Measurements from ENCODE around the gene YWHAG. TPM values are rescaled to one million over a fixed set of nuclear protein-coding genes. Genes with fewer than 3 reads are reported as not detected.

The YWHAG gene
- total and polyA plus RNA-seq, 9 of the 15 experiments (the other 6 are each of a cell fraction or from before 2014, with no cell fraction given): 30.4 to 246 (median 94.5) TPM

DNA sequence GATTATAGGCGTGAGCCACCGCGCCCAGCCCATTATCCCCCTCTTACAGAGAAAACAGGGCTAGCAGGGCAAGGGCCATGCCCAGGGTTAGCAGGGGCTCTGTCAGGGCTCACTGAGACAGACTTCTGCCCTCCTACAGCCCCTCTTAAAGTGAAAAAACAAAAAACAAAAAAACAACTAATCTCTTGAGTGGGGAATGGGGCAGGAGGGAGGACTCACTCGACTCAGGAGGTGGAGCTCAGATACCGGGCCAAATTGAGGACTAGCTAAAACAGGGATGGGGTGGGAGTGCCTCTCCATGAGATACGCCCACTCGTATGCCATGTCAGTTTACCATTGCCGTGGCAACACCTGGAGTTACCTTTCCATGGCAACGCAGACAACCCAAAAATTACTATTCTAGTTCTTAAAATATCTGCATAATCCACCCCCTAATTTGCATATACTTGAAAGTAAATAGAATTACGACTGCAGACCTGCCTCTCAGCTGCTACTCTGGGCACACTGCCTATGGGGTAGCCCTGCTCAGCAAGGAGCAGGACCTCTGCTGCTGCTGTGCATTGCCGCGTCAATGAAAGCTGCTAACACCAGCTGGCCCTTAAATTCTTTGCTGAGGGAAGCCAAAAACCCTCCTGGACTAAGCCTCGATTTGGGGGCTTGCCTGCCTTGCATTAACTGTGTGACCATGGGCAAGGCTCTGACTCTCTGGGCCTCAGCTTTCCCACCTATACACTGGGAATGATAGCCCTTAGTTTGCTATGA is 37.4 kb upstream of the YWHAG start (continued):
- TF ChIP-seq, protein P1, sequence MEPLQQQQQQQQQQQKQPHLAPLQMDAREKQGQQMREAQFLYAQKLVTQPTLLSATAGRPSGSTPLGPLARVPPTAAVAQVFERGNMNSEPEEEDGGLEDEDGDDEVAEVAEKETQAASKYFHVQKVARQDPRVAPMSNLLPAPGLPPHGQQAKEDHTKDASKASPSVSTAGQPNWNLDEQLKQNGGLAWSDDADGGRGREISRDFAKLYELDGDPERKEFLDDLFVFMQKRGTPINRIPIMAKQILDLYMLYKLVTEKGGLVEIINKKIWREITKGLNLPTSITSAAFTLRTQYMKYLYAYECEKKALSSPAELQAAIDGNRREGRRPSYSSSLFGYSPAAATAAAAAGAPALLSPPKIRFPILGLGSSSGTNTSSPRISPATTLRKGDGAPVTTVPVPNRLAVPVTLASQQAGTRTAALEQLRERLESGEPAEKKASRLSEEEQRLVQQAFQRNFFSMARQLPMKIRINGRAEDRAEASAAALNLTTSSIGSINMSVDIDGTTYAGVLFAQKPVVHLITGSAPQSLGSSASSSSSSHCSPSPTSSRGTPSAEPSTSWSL (CRISPR knock-in tag; IDR thresholded peaks at IDR 0.05; ENCODE audit: borderline replicate concordance): no peak
- TF ChIP-seq NRF1 (conservative IDR thresholded peaks at IDR 0.05 in 1 of 2, IDR thresholded peaks at IDR 0.05 in 1 of 2): peak; percentile 21 to 25; a peak in 1 of 4 replicates
- TF ChIP-seq, protein P2, sequence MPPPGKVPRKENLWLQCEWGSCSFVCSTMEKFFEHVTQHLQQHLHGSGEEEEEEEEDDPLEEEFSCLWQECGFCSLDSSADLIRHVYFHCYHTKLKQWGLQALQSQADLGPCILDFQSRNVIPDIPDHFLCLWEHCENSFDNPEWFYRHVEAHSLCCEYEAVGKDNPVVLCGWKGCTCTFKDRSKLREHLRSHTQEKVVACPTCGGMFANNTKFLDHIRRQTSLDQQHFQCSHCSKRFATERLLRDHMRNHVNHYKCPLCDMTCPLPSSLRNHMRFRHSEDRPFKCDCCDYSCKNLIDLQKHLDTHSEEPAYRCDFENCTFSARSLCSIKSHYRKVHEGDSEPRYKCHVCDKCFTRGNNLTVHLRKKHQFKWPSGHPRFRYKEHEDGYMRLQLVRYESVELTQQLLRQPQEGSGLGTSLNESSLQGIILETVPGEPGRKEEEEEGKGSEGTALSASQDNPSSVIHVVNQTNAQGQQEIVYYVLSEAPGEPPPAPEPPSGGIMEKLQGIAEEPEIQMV (tag; conservative IDR thresholded peaks at IDR 0.05; ENCODE audit: low read depth): 0 out of 2 replicates have a peak, but pooled peaks have one; percentile 69
- no peak for TF ChIP-seq BRCA1 (IDR thresholded peaks at IDR 0.05)
- 0 out of 2 replicates have a peak, but pooled peaks have one; percentile 45 for TF ChIP-seq BRCA1 (CRISPR knock-in tag; IDR thresholded peaks at IDR 0.05)
- TF ChIP-seq JUND (IDR thresholded peaks at IDR 0.05; ENCODE audit: borderline replicate concordance, low read depth, low read length): no peak
- TF ChIP-seq JUND (tag; IDR thresholded peaks at IDR 0.05; ENCODE audit: borderline replicate concordance, low read depth, low read length): no peak
- TF ChIP-seq, protein P3, sequence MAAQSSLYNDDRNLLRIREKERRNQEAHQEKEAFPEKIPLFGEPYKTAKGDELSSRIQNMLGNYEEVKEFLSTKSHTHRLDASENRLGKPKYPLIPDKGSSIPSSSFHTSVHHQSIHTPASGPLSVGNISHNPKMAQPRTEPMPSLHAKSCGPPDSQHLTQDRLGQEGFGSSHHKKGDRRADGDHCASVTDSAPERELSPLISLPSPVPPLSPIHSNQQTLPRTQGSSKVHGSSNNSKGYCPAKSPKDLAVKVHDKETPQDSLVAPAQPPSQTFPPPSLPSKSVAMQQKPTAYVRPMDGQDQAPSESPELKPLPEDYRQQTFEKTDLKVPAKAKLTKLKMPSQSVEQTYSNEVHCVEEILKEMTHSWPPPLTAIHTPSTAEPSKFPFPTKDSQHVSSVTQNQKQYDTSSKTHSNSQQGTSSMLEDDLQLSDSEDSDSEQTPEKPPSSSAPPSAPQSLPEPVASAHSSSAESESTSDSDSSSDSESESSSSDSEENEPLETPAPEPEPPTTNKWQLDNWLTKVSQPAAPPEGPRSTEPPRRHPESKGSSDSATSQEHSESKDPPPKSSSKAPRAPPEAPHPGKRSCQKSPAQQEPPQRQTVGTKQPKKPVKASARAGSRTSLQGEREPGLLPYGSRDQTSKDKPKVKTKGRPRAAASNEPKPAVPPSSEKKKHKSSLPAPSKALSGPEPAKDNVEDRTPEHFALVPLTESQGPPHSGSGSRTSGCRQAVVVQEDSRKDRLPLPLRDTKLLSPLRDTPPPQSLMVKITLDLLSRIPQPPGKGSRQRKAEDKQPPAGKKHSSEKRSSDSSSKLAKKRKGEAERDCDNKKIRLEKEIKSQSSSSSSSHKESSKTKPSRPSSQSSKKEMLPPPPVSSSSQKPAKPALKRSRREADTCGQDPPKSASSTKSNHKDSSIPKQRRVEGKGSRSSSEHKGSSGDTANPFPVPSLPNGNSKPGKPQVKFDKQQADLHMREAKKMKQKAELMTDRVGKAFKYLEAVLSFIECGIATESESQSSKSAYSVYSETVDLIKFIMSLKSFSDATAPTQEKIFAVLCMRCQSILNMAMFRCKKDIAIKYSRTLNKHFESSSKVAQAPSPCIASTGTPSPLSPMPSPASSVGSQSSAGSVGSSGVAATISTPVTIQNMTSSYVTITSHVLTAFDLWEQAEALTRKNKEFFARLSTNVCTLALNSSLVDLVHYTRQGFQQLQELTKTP (IDR thresholded peaks at IDR 0.05; ENCODE audit: low read depth in 1 of 2, partially characterized antibody in 2 of 2): no peak
- TF ChIP-seq, protein P4, sequence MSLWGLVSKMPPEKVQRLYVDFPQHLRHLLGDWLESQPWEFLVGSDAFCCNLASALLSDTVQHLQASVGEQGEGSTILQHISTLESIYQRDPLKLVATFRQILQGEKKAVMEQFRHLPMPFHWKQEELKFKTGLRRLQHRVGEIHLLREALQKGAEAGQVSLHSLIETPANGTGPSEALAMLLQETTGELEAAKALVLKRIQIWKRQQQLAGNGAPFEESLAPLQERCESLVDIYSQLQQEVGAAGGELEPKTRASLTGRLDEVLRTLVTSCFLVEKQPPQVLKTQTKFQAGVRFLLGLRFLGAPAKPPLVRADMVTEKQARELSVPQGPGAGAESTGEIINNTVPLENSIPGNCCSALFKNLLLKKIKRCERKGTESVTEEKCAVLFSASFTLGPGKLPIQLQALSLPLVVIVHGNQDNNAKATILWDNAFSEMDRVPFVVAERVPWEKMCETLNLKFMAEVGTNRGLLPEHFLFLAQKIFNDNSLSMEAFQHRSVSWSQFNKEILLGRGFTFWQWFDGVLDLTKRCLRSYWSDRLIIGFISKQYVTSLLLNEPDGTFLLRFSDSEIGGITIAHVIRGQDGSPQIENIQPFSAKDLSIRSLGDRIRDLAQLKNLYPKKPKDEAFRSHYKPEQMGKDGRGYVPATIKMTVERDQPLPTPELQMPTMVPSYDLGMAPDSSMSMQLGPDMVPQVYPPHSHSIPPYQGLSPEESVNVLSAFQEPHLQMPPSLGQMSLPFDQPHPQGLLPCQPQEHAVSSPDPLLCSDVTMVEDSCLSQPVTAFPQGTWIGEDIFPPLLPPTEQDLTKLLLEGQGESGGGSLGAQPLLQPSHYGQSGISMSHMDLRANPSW (CRISPR knock-in tag; IDR thresholded peaks at IDR 0.05): 0 out of 2 replicates have a peak, but pooled peaks have one; percentile 29
- no peak for TF ChIP-seq XRCC3 (IDR thresholded peaks at IDR 0.05)
- 0 out of 4 replicates have a peak, but pooled peaks of 1 of the 2 experiments have one; percentile 34 for TF ChIP-seq SIN3A (IDR thresholded peaks at IDR 0.05; ENCODE audit: borderline replicate concordance in 2 of 2, control insufficient read depth in 1 of 2, low read depth in 2 of 2, low read length in 2 of 2)
- peak; percentile 72; the same call in 1 of the 2 replicates for TF ChIP-seq MYNN (IDR thresholded peaks at IDR 0.05)
- TF ChIP-seq MYNN (CRISPR knock-in tag; IDR thresholded peaks at IDR 0.05): no peak
- peak; percentile 14; the same call in 1 of the 2 replicates for TF ChIP-seq MAFF (IDR thresholded peaks at IDR 0.05; ENCODE audit: low read length)
